HepG2 (cell line): ENCODE data around the gene ISY1. TPM values are rescaled to one million over a fixed set of nuclear protein-coding genes. Genes with fewer than 3 reads are reported as not detected.

Source experiments
- CBX5 ChIP-seq: sonication (generic); formaldehyde crosslinking; IDR thresholded peaks from 2 replicates; pipeline ENCODE4 v1.4.0; 2020; ENCODE audit warnings: missing genetic modification reagents, borderline replicate concordance
- ESRRA ChIP-seq: sonication (generic); formaldehyde crosslinking; IDR thresholded peaks from 2 replicates; pipeline ENCODE4 v1.5.1; 2020; ENCODE audit warnings: mild to moderate bottlenecking, low read depth, missing genetic modification reagents
- HDAC6 ChIP-seq: fragments of 200-600 bp; sonication (generic); IDR thresholded peaks from 2 replicates; pipeline ENCODE4 v1.7.0; 2017; ENCODE audit warnings: mild to moderate bottlenecking, antibody characterized with exemption, low read length, low read depth
- HNRNPH1 ChIP-seq: fragments of 200-400 bp; formaldehyde crosslinking; optimal IDR thresholded peaks from 2 replicates; pipeline ENCODE3; 2017; ENCODE audit warnings: mild to moderate bottlenecking, low read depth, low read length
- KAT8 ChIP-seq: IDR thresholded peaks from 2 replicates; pipeline ENCODE4 v1.6.1; 2016; ENCODE audit warnings: missing genetic modification reagents, missing compliant biosample characterization
- NR2F2 ChIP-seq: IDR thresholded peaks from 2 replicates; pipeline ENCODE4 v1.6.1; 2012; ENCODE audit warnings: low read depth, inconsistent platforms, borderline replicate concordance
- RBM22 ChIP-seq: fragments of 200-400 bp; formaldehyde crosslinking; optimal IDR thresholded peaks from 2 replicates; pipeline ENCODE3; 2017; ENCODE audit warnings: mild to moderate bottlenecking, low read length, moderate library complexity
- SIX1 ChIP-seq: sonication (generic); formaldehyde crosslinking; IDR thresholded peaks from 2 replicates; pipeline ENCODE4 v1.4.0; 2020; ENCODE audit warnings: missing genetic modification reagents, borderline replicate concordance
- TBL1XR1 ChIP-seq: fragments of 150-350 bp; IDR thresholded peaks from 2 replicates; pipeline ENCODE4 v1.6.1; 2014; ENCODE audit warnings: borderline replicate concordance, low read length; ENCODE audit not compliant: partially characterized antibody
- TGIF2 ChIP-seq: IDR thresholded peaks from 2 replicates; pipeline ENCODE4 v1.6.1; 2016; ENCODE audit warnings: control low read depth, missing compliant biosample characterization
- ZMAT3 ChIP-seq: sonication (generic); formaldehyde crosslinking; conservative IDR thresholded peaks from 2 replicates; pipeline ENCODE4 v1.7.0; 2021; ENCODE audit warnings: missing genetic modification reagents
- ZNF234 ChIP-seq: sonication (generic); formaldehyde crosslinking; conservative IDR thresholded peaks from 2 replicates; pipeline ENCODE4 v1.5.1; 2020; ENCODE audit warnings: mild to moderate bottlenecking, missing genetic modification reagents
- ZNF670 ChIP-seq: sonication (generic); formaldehyde crosslinking; IDR thresholded peaks from 2 replicates; pipeline ENCODE4 v1.8.0; 2022; ENCODE audit warnings: mild to moderate bottlenecking, missing genetic modification reagents, borderline replicate concordance
- ZNF672 ChIP-seq: sonication (generic); formaldehyde crosslinking; IDR thresholded peaks from 2 replicates; pipeline ENCODE4 v1.8.1; 2022; ENCODE audit warnings: missing genetic modification reagents
- ZNF703 ChIP-seq: sonication (generic); formaldehyde crosslinking; IDR thresholded peaks from 2 replicates; pipeline ENCODE4 v1.5.1; 2020; ENCODE audit warnings: missing genetic modification reagents, mild to moderate bottlenecking, moderate library complexity, borderline replicate concordance
- ZSCAN29 ChIP-seq: sonication (generic); formaldehyde crosslinking; conservative IDR thresholded peaks from 2 replicates; pipeline ENCODE4 v1.4.0; 2020; ENCODE audit warnings: mild to moderate bottlenecking, missing genetic modification reagents
- polyA plus RNA-seq, 8 experiments: library from polyadenylated mRNA; depleted of rRNA in 3 of 8; stranded (reverse) in 7 of 8; unstranded in 1 of 8; fragments of >200 nt; fragmentation: Illumina TruSeq in 4 of 8; extraction: Trizol in 4 of 8; gene quantifications; 2 replicates each; pipeline versions ENCODE4 v1.2.1 to v1.2.3, GENCODE V29; 2011 to 2016; ENCODE audit warnings: low read depth in 4 of 8, missing spikeins in 1 of 8, mixed read lengths in 1 of 8; ENCODE audit not compliant: insufficient read depth in 1 of 8
- total RNA-seq, 5 experiments: library from RNA; depleted of rRNA; stranded (reverse); fragments of >200 nt; fragmentation: Illumina TruSeq; extraction: Trizol; gene quantifications; 2 replicates each; pipeline ENCODE4 v1.2.3, GENCODE V29; 2016; ENCODE audit warnings: low read depth in 1 of 5
- TF ChIP-seq, protein P1 (sequence below): sonication (generic); formaldehyde crosslinking; IDR thresholded peaks from 2 replicates; pipeline ENCODE4 v1.5.0; 2020; ENCODE audit warnings: mild to moderate bottlenecking, missing genetic modification reagents
- TF ChIP-seq, protein P2 (sequence below): IDR thresholded peaks from 2 replicates; pipeline ENCODE4 v1.6.1; 2018; ENCODE audit warnings: missing genetic modification reagents, mild to moderate bottlenecking, missing compliant biosample characterization
- TF ChIP-seq, protein P3 (sequence below): sonication (generic); formaldehyde crosslinking; IDR thresholded peaks from 2 replicates; pipeline ENCODE4 v1.8.1; 2023; ENCODE audit warnings: missing genetic modification reagents, inconsistent platforms, borderline replicate concordance
- TF ChIP-seq, protein P4 (sequence below): sonication (generic); formaldehyde crosslinking; IDR thresholded peaks from 2 replicates; pipeline ENCODE4 v1.8.0; 2022; ENCODE audit warnings: low read depth, missing genetic modification reagents
- TF ChIP-seq, protein P5 (sequence below): sonication (generic); formaldehyde crosslinking; IDR thresholded peaks from 2 replicates; pipeline ENCODE4 v1.5.0; 2020; ENCODE audit warnings: mild to moderate bottlenecking, missing genetic modification reagents

Gene ISY1
- total and polyA plus RNA-seq, 2 of the 13 experiments (the other 11 are each of a cell fraction or from before 2014, with no cell fraction given): 21.0 to 39.1 TPM

DNA sequence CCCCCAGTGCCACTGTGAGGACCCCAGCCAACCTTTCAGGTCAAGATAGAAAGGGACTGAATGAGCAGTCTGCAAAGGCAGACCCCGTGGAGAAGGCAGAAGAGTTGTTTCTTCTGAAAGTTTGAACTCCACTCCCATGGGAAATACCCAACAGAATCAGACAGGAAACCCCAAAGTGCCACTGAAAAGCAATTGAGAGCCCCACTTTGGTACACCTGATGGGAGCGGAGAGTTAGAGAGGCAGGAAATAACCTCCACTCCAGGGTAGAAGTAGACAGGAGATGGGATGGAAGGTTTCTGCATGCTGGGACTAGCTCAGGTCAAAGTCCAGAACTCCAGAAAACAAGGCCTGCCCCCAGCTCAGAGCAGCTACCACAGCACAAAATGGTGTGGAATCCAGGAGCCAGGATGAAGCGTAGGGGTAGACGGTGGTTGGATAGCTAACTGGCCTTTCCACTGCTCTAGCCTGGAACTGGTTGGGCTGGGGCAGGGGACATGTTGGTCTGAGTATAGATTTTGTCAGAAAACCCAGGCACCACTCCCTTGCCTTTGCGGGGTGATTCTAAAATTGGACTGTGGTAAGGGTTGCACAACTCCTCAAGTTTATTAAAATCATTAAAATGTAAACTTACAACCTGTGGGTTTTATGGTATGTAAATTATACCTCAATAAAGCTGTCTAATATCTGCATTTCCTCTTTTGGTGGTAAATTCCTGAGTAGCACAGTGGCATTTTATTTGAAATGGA lies 37.4 kb downstream of the ISY1 start (continued):
- TF ChIP-seq ZNF703 (CRISPR knock-in tag) (no peak), ZNF672 (CRISPR knock-in tag) (no peak), KAT8 (CRISPR knock-in tag) (peak; percentile 70), NR2F2 (no peak), ZNF670 (CRISPR knock-in tag) (no peak), ESRRA (CRISPR knock-in tag) (peak; percentile 46; the same call in 1 of the 2 replicates), SIX1 (no peak), HNRNPH1 (no peak), TBL1XR1 (no peak), ZMAT3 (CRISPR knock-in tag) (no peak), HDAC6 (no peak), TGIF2 (CRISPR knock-in tag) (no peak), ZNF234 (CRISPR knock-in tag) (no peak), RBM22 (no peak), ZSCAN29 (CRISPR knock-in tag) (no peak), CBX5 (CRISPR knock-in tag) (no peak)
- TF ChIP-seq, protein P1, sequence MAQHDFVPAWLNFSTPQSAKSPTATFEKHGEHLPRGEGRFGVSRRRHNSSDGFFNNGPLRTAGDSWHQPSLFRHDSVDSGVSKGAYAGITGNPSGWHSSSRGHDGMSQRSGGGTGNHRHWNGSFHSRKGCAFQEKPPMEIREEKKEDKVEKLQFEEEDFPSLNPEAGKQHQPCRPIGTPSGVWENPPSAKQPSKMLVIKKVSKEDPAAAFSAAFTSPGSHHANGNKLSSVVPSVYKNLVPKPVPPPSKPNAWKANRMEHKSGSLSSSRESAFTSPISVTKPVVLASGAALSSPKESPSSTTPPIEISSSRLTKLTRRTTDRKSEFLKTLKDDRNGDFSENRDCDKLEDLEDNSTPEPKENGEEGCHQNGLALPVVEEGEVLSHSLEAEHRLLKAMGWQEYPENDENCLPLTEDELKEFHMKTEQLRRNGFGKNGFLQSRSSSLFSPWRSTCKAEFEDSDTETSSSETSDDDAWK (CRISPR knock-in tag): no peak
- TF ChIP-seq, protein P2, sequence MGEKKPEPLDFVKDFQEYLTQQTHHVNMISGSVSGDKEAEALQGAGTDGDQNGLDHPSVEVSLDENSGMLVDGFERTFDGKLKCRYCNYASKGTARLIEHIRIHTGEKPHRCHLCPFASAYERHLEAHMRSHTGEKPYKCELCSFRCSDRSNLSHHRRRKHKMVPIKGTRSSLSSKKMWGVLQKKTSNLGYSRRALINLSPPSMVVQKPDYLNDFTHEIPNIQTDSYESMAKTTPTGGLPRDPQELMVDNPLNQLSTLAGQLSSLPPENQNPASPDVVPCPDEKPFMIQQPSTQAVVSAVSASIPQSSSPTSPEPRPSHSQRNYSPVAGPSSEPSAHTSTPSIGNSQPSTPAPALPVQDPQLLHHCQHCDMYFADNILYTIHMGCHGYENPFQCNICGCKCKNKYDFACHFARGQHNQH (CRISPR knock-in tag): no peak
- TF ChIP-seq, protein P3, sequence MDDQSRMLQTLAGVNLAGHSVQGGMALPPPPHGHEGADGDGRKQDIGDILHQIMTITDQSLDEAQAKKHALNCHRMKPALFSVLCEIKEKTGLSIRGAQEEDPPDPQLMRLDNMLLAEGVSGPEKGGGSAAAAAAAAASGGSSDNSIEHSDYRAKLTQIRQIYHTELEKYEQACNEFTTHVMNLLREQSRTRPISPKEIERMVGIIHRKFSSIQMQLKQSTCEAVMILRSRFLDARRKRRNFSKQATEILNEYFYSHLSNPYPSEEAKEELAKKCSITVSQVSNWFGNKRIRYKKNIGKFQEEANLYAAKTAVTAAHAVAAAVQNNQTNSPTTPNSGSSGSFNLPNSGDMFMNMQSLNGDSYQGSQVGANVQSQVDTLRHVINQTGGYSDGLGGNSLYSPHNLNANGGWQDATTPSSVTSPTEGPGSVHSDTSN (CRISPR knock-in tag): no peak
- TF ChIP-seq, protein P4, sequence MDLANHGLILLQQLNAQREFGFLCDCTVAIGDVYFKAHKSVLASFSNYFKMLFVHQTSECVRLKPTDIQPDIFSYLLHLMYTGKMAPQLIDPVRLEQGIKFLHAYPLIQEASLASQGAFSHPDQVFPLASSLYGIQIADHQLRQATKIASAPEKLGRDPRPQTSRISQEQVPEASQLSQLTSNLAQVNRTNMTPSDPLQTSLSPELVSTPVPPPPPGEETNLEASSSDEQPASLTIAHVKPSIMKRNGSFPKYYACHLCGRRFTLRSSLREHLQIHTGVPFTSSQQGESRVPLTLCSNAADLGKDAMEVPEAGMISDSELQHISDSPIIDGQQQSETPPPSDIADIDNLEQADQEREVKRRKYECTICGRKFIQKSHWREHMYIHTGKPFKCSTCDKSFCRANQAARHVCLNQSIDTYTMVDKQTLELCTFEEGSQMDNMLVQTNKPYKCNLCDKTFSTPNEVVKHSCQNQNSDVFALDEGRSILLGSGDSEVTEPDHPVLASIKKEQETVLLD (CRISPR knock-in tag): no peak
- TF ChIP-seq, protein P5, sequence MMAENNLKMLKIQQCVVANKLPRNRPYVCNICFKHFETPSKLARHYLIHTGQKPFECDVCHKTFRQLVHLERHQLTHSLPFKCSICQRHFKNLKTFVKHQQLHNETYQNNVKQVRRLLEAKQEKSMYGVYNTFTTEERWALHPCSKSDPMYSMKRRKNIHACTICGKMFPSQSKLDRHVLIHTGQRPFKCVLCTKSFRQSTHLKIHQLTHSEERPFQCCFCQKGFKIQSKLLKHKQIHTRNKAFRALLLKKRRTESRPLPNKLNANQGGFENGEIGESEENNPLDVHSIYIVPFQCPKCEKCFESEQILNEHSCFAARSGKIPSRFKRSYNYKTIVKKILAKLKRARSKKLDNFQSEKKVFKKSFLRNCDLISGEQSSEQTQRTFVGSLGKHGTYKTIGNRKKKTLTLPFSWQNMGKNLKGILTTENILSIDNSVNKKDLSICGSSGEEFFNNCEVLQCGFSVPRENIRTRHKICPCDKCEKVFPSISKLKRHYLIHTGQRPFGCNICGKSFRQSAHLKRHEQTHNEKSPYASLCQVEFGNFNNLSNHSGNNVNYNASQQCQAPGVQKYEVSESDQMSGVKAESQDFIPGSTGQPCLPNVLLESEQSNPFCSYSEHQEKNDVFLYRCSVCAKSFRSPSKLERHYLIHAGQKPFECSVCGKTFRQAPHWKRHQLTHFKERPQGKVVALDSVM: no peak
